ENCODE data around the gene SFTPD.

The SFTPD gene

DNA sequence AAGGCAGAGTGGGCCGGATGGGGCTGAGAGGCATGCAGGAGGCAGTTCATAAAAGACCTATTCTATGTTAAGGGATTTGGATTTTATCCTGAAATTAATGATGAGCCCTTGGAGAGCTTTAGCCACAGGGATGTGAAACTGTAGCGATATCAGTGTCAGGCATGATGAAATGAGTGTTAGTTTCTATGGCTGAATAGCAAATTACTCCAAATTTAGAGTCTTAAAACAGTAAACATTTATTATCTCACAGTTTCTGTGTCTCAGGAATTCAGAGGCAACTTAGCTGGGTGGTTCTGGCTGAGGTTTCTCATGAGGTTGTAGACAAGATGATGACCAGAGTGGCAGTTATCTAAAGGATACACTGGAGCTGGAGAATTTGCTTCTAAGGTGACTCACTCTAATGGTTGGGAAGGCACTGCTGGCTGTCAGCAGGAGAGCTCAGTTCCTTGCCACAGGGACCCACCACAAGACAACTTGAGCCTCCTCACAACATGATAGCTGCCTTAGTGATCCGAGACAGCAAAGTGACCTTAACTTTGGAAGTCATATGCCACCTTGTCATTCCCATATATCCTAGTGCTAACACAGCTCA is 36.7 kb upstream of the SFTPD start:
- no peaks in the 10 kb centered on the region for H3K27me3 ChIP-seq (ENCODE audit: insufficient read depth, low read length, poor library complexity)
- ATAC-seq (ENCODE audit: insufficient read depth, low read depth) (no peak), DNase-seq (no peak)
- H3K4me3 ChIP-seq (ENCODE audit: low read depth in 1 of 2, low read length in 2 of 2) = no peak overlapping the region
- H2AFZ ChIP-seq (ENCODE audit: low read depth, low read length) = no peak overlapping the region
- H4K20me1 ChIP-seq (ENCODE audit: insufficient read depth, low read length) = no peaks in the 10 kb centered on the region
- TF ChIP-seq EZH2 (IDR thresholded peaks at IDR 0.05; ENCODE audit: borderline replicate concordance, low read depth, low read length, severe bottlenecking) = no peak
- TF ChIP-seq, protein P1, sequence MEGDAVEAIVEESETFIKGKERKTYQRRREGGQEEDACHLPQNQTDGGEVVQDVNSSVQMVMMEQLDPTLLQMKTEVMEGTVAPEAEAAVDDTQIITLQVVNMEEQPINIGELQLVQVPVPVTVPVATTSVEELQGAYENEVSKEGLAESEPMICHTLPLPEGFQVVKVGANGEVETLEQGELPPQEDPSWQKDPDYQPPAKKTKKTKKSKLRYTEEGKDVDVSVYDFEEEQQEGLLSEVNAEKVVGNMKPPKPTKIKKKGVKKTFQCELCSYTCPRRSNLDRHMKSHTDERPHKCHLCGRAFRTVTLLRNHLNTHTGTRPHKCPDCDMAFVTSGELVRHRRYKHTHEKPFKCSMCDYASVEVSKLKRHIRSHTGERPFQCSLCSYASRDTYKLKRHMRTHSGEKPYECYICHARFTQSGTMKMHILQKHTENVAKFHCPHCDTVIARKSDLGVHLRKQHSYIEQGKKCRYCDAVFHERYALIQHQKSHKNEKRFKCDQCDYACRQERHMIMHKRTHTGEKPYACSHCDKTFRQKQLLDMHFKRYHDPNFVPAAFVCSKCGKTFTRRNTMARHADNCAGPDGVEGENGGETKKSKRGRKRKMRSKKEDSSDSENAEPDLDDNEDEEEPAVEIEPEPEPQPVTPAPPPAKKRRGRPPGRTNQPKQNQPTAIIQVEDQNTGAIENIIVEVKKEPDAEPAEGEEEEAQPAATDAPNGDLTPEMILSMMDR (IDR thresholded peaks at IDR 0.05; ENCODE audit: borderline replicate concordance, extremely low read depth, low read length, poor library complexity, severe bottlenecking) = no peak
- H3K79me2 ChIP-seq (ENCODE audit: insufficient read depth, low read length) = no peaks in the 10 kb centered on the region
- no peaks in the 10 kb centered on the region for H3K4me1 ChIP-seq (ENCODE audit: insufficient read depth, low read length)
- H3K9ac ChIP-seq (ENCODE audit: low read depth, low read length) = no peak overlapping the region
- peaks cover 4% of the 10 kb centered on the region for H3K9me3 ChIP-seq (ENCODE audit: insufficient read depth, low read length, severe bottlenecking)
- no peaks in the 10 kb centered on the region for H3K36me3 ChIP-seq (ENCODE audit: insufficient read depth, low read length)
- H3K27ac ChIP-seq (ENCODE audit: low read length) = no peak overlapping the region
- no peak overlapping the region for H3K4me2 ChIP-seq (ENCODE audit: insufficient read depth, low read length)

DNA sequence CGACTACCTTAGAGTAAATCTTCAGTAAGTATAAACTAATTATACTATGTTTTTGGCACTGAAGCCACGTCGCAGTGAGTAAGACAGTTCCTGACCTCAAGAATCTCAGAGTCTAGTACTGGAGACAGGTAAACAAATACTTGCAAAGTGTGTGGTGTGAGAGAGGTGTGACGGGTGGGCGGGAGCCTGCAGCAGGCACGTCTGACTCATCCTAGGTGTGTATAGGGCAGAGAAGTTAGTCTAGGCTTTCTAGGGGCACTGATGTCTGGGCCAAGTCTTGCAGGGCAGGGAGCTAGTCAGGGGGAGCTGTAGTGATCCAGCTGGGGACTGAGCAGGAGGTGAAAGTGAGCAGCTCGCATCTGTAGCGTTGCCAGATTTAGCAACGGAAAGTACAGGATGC is 35.9 kb upstream of the SFTPD start:
- H3K9ac ChIP-seq (ENCODE audit: low read depth, low read length) = no peak overlapping the region
- no peak overlapping the region for H3K4me3 ChIP-seq (ENCODE audit: low read depth in 1 of 2, low read length in 2 of 2)
- no peak overlapping the region for H3K4me2 ChIP-seq (ENCODE audit: insufficient read depth, low read length)
- H4K20me1 ChIP-seq (ENCODE audit: insufficient read depth, low read length) = no peaks in the 10 kb centered on the region
- H3K36me3 ChIP-seq (ENCODE audit: insufficient read depth, low read length) = no peaks in the 10 kb centered on the region
- H3K79me2 ChIP-seq (ENCODE audit: insufficient read depth, low read length) = no peaks in the 10 kb centered on the region
- TF ChIP-seq, protein P1 (IDR thresholded peaks at IDR 0.05; ENCODE audit: borderline replicate concordance, extremely low read depth, low read length, poor library complexity, severe bottlenecking) = no peak
- no peak for TF ChIP-seq EZH2 (IDR thresholded peaks at IDR 0.05; ENCODE audit: borderline replicate concordance, low read depth, low read length, severe bottlenecking)
- H3K9me3 ChIP-seq (ENCODE audit: insufficient read depth, low read length, severe bottlenecking) = no peaks in the 10 kb centered on the region
- DNase-seq (no peak), ATAC-seq (ENCODE audit: insufficient read depth, low read depth) (no peak)
- H2AFZ ChIP-seq (ENCODE audit: low read depth, low read length) = no peak overlapping the region
- no peaks in the 10 kb centered on the region for H3K4me1 ChIP-seq (ENCODE audit: insufficient read depth, low read length)
- H3K27ac ChIP-seq (ENCODE audit: low read length) = no peak overlapping the region
- H3K27me3 ChIP-seq (ENCODE audit: insufficient read depth, low read length, poor library complexity) = no peaks in the 10 kb centered on the region

DNA sequence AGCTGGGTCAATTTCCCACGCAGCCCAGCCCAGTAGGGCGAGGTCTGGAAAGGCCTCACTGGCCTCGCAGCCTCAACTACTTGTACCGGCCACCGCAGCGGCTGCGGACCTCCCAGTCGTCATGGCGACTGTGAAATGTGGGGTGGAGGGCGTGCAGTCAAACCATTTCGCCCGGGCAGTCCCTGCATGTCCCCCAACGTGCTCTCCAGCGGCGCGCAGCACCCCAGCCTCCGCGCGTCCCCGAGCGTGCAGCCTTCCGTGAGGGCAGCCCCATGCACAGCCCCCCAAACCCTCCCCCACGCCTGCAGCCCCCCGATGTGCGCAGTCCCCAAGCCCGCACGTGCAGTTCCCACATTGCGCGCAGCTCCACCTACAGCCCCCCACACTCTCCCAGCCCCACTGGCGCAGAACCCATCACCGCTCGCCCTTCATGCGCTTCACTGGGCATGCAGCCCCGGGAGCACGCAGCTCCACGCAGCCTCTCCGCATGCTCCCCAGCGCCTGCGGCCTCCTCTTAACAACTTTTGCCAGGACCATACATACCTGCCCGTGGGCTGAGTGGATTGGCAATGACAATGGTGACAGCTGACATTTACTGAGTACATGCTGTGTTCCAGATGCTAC is 34.5 kb upstream of the SFTPD start:
- Histone ChIP-seq H3K79me2 (ENCODE audit: insufficient read depth, low read length) (no peaks in the 10 kb centered on the region), H3K4me1 (ENCODE audit: insufficient read depth, low read length) (no peaks in the 10 kb centered on the region), H4K20me1 (ENCODE audit: insufficient read depth, low read length) (no peaks in the 10 kb centered on the region), H3K9ac (ENCODE audit: low read depth, low read length) (no peak overlapping the region), H3K4me2 (ENCODE audit: insufficient read depth, low read length) (no peak overlapping the region), H3K27me3 (ENCODE audit: insufficient read depth, low read length, poor library complexity) (no peaks in the 10 kb centered on the region), H3K36me3 (ENCODE audit: insufficient read depth, low read length) (no peaks in the 10 kb centered on the region), H2AFZ (ENCODE audit: low read depth, low read length) (no peak overlapping the region), H3K27ac (ENCODE audit: low read length) (no peak overlapping the region), H3K4me3 (ENCODE audit: low read depth in 1 of 2, low read length in 2 of 2) (no peak overlapping the region), H3K9me3 (ENCODE audit: insufficient read depth, low read length, severe bottlenecking) (no peaks in the 10 kb centered on the region)
- ATAC-seq (ENCODE audit: insufficient read depth, low read depth) (no peak), DNase-seq (no peak)
- no peak for TF ChIP-seq EZH2 (IDR thresholded peaks at IDR 0.05; ENCODE audit: borderline replicate concordance, low read depth, low read length, severe bottlenecking)
- TF ChIP-seq, protein P1 (IDR thresholded peaks at IDR 0.05; ENCODE audit: borderline replicate concordance, extremely low read depth, low read length, poor library complexity, severe bottlenecking) = no peak

All from DND-41 (cell line).